ENCODE results near the gene SUMO2. TPM values are rescaled to one million over a fixed set of nuclear protein-coding genes. Genes with fewer than 3 reads are reported as not detected.
"Not testable (repeated sequence)": the region's sequence is repeated elsewhere in the genome, so short reads cannot be mapped to it uniquely, and the experiment has no call there.

SUMO2 gene
- total RNA-seq, 6 donors from 2014 or later: 19.9 to 343 (median 64.9) TPM

DNA sequence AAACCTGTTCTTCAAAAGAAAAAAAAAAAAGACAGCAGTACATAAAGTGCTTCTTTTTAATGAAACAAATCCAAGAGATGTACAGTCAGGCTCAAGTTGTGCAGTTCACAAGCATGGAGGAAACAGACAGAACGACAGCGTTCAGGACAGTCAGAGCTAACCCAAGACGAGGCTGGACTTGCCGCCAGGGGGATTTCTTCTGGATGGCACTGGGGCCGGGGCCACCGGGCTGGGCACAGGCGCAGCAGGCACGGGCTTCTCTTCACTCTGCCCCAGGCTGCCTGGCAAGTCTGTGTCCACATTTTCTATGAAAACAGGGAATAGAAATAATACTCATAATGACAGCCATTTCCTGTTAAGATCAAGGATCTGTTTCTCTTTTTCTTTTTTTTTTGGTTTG lies 46.8 kb downstream of the SUMO2 start:
- peak in 1 of 2 donors; percentile 48 for DNase-seq
- peaks cover 0 to 12% (median 2%) of the 10 kb centered on the region in 4 donors for H3K36me3 ChIP-seq
- TF ChIP-seq, protein P1, sequence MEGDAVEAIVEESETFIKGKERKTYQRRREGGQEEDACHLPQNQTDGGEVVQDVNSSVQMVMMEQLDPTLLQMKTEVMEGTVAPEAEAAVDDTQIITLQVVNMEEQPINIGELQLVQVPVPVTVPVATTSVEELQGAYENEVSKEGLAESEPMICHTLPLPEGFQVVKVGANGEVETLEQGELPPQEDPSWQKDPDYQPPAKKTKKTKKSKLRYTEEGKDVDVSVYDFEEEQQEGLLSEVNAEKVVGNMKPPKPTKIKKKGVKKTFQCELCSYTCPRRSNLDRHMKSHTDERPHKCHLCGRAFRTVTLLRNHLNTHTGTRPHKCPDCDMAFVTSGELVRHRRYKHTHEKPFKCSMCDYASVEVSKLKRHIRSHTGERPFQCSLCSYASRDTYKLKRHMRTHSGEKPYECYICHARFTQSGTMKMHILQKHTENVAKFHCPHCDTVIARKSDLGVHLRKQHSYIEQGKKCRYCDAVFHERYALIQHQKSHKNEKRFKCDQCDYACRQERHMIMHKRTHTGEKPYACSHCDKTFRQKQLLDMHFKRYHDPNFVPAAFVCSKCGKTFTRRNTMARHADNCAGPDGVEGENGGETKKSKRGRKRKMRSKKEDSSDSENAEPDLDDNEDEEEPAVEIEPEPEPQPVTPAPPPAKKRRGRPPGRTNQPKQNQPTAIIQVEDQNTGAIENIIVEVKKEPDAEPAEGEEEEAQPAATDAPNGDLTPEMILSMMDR (IDR thresholded peaks at IDR 0.05): no peak
- TF ChIP-seq POLR2A (IDR thresholded peaks at IDR 0.05) (no peak), EP300 (IDR thresholded peaks at IDR 0.05) (no peak), POLR2AphosphoS5 (IDR thresholded peaks at IDR 0.05) (no peak)
- H3K4me1 ChIP-seq: peaks cover 5 to 9% (median 7%) of the 10 kb centered on the region in 4 donors
- H3K27ac ChIP-seq: no peak overlapping the region
- H3K4me3 ChIP-seq: no peak overlapping the region
- H3K27me3 ChIP-seq: no peaks in the 10 kb centered on the region
- 83 to 85% methylated on average over 8 of the region's 8 CpGs for whole genome bisulfite sequencing, 2 donors
- no peaks in the 10 kb centered on the region for H3K9me3 ChIP-seq
- no peak for ATAC-seq (ENCODE audit: low FRiP score in 2 of 2)

DNA sequence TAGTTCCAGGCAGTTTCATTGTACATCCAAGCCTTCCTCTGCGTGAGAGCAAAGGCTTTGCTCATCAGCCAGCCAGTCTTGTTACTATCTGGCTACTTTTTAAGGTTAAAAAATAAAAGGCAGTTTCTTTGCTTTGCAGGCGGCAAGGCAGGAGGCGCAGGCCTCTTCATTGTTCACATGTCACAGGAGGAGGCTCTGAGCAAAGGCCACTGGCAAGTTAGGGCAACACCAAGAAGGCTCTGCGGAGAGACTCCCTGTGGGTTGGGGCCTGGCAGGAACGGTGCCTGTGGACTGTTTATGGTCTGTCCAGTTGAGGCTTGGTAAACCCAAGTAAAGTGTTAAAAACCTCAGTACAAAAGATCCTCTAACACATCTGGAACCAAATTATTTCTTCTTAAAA lies 47.3 kb downstream of the SUMO2 start:
- H3K4me3 ChIP-seq: no peak overlapping the region
- H3K36me3 ChIP-seq: peaks cover 0 to 9% (median 0%) of the 10 kb centered on the region in 4 donors
- 87 to 92% methylated on average over 5 of the region's 5 CpGs for WGBS, 2 donors
- TF ChIP-seq POLR2A (IDR thresholded peaks at IDR 0.05): no peak
- TF ChIP-seq EP300 (IDR thresholded peaks at IDR 0.05): no peak
- TF ChIP-seq, protein P1 (IDR thresholded peaks at IDR 0.05): no peak
- no peak for TF ChIP-seq POLR2AphosphoS5 (IDR thresholded peaks at IDR 0.05)
- no peak overlapping the region for H3K27ac ChIP-seq
- H3K9me3 ChIP-seq: no peaks in the 10 kb centered on the region
- DNase-seq (no peak), ATAC-seq (ENCODE audit: low FRiP score in 2 of 2) (no peak)
- H3K4me1 ChIP-seq: peaks cover 7 to 13% (median 9%) of the 10 kb centered on the region in 4 donors
- H3K27me3 ChIP-seq: no peaks in the 10 kb centered on the region

DNA sequence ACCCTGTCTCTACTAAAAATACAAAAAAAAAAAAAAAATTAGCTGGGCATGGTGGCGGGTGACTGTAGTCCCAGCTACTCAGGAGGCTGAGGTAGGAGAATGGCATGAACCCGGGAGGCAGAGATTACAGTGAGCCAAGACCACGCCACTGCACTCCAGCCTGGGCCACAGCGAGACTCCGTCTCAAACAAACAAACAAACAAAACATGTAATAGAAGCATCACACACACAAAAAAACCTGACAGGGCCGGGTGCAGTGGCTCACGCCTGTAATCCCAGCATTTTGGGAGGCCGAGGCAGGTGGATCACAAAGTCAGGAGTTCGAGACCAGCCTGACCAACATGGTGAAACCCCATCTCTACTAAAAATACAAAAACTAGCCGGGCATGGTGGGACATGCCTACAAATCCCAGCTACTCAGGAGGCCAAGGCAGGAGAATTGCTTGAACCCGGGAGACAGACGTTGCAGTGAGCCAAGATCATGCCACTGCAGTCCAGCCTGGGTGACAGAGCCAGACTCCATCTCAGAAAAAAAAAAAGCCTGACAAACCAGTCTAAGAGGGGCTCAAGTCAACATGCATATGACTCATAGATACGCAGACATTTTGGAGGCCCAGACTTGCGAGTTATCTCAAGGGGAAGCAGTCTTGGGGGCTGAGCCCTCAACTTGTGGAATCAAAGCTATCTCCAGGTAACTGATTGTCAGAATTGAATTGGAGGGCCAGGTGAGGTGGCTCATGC lies 49.0 kb downstream of the SUMO2 start:
- not testable (repeated sequence) for H3K9me3 ChIP-seq; H3K4me3 ChIP-seq; H3K27me3 ChIP-seq; H3K27ac ChIP-seq; DNase-seq; ATAC-seq (ENCODE audit: low FRiP score in 2 of 2)
- H3K4me1 ChIP-seq: peaks cover 13 to 22% (median 13%) of the 10 kb centered on the region in 4 donors
- WGBS, 2 donors: 87 to 91% methylated on average over 14 of the region's 14 CpGs
- H3K36me3 ChIP-seq: peaks cover 0 to 23% (median 8%) of the 10 kb centered on the region in 4 donors

DNA sequence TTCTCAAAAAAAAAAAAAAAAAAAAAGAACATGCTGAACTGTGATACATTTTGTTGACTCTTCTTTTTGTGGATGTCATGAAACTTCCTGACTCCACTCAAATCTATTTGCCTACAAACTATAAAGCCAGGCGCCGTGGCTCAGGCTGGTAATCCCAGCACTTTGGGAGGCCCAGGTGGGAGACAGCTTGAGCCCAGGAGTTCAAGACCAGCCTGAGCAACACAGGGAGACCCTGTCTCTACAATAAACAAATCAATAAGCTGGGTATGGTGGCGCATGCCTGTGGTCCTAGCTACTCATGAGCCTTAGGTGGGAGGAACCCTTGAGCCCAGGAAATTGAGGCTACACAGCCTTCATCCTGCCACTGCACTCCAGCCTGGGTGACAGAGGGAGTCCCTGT lies 49.8 kb downstream of the SUMO2 start:
- no peak for TF ChIP-seq POLR2AphosphoS5 (IDR thresholded peaks at IDR 0.05)
- TF ChIP-seq, protein P1 (IDR thresholded peaks at IDR 0.05): no peak
- TF ChIP-seq POLR2A (IDR thresholded peaks at IDR 0.05): no peak
- no peak for TF ChIP-seq EP300 (IDR thresholded peaks at IDR 0.05)
- Histone ChIP-seq H3K36me3 (peaks cover 0 to 29% (median 9%) of the 10 kb centered on the region in 4 donors), H3K4me1 (peaks cover 13 to 22% (median 13%) of the 10 kb centered on the region in 4 donors), H3K27me3 (no peaks in the 10 kb centered on the region), H3K4me3 (no peak overlapping the region), H3K9me3 (no peaks in the 10 kb centered on the region), H3K27ac (no peak overlapping the region)
- 93 to 100% methylated on average over 3 of the region's 3 CpGs for WGBS, 2 donors
- DNase-seq (no peak), ATAC-seq (ENCODE audit: low FRiP score in 2 of 2) (no peak)

DNA sequence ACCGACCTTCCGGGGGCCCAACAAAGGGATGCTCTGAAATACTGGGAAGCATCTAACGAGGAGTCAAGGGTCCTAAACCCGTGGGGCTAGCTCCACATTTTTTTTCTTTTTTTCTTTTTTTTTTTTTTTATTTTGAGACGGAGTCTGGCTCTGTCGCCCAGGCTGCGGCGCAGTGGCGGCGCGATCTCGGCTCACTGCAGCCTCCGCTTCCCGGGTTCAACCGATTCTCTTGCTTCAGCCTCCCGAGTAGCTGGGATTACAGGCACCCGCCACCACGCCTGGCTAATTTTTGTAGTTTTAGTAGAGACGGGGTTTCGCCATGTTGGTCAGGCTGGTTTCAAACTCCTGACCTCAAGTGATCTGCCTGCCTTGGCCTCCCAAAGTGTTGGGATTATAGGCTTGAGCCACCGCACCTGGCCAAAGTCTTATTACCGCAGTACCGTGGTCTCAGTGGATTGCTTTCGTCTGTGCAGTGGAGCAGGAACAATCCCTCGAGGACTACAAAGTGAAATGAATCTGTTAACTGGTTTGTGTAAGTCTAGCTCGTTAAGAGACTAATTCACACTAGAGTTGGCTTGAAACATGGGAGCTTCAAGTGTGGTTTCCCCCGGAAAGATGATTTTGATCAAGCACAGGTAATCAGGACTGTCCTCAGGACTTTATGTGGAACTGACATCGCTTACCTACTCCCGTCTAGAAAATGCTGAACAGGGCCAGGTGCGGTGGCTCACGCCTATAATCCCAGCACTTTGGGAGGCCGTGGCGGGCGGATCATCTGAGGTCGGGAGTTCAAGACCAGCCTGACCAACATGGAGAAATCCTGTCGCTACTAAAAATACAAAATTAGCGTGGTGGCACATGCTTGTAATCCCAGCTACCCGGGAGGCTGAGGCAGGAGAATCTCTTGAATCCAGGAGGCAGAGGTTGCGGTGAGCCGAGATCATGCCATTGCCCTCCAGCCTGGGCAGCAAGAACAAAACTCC lies 50.5 kb downstream of the SUMO2 start:
- H3K4me1 ChIP-seq: peaks cover 13 to 22% (median 13%) of the 10 kb centered on the region in 4 donors
- H3K27me3 ChIP-seq; ATAC-seq (ENCODE audit: low FRiP score in 2 of 2); H3K9me3 ChIP-seq: not testable (repeated sequence)
- H3K4me3 ChIP-seq: peak overlapping the region; percentile 60 to 95 (median 72)
- DNase-seq: peak in 1 of 2 donors; percentile 73
- H3K27ac ChIP-seq: peak overlapping the region; percentile 81 to 95 (median 88)
- peaks cover 0 to 29% (median 9%) of the 10 kb centered on the region in 4 donors for H3K36me3 ChIP-seq
- WGBS, 2 donors: 83 to 86% methylated on average over 35 to 40 of the region's 40 CpGs

All from upper lobe of left lung (tissue), 6 donors.